HG03097 (cell line): Measurements from ENCODE around the gene RFPL2.
"Not testable (repeated sequence)": the region's sequence is repeated elsewhere in the genome, so short reads cannot be mapped to it uniquely, and the experiment has no call there.

Experiments used
- ATAC-seq: cut with Tn5 transposase; IDR thresholded peaks from one replicate; pipeline ENCODE4 v1.9.1; 2021; ENCODE audit not compliant: unreplicated experiment, low FRiP score

The RFPL2 gene

GRCh38 chr22:32175683-32176644, 28.9 kb downstream of the RFPL2 start:
- no peak for ATAC-seq

GRCh38 chr22:32175115-32175514, 29.8 kb downstream of the RFPL2 start:
- ATAC-seq: no peak

- ATAC-seq: no peak
These were observed 39.2 kb downstream of the RFPL2 start for GRCh38 chr22:32165681-32166080.

GRCh38 chr22:32164075-32164860, 40.6 kb downstream of the RFPL2 start:
- no peak for ATAC-seq

- ATAC-seq: not testable (repeated sequence)
These were observed 44.5 kb downstream of the RFPL2 start for GRCh38 chr22:32160411-32160810.

- no peak for ATAC-seq
These were observed 46.0 kb downstream of the RFPL2 start, which contains the start of gene C22orf42 for GRCh38 chr22:32158712-32159533. TSS of gene C22orf42 (minus strand) at chr22:32159303. CDS start at chr22:32159215, 88 bp downstream.

GRCh38 chr22:32157632-32158031, 47.2 kb downstream of the RFPL2 start:
- ATAC-seq: not testable (repeated sequence)

GRCh38 chr22:32154727-32155126, 50.1 kb downstream of the RFPL2 start:
- ATAC-seq: not testable (repeated sequence)

- ATAC-seq: not testable (repeated sequence)
These were observed 53.2 kb downstream of the RFPL2 start for GRCh38 chr22:32151641-32152040.

- not testable (repeated sequence) for ATAC-seq
These were observed 54.2 kb downstream of the RFPL2 start for GRCh38 chr22:32150647-32151046.

- not testable (repeated sequence) for ATAC-seq
These were observed 56.5 kb downstream of the RFPL2 start for GRCh38 chr22:32148372-32148771.

- ATAC-seq: not testable (repeated sequence)
These were observed 57.7 kb downstream of the RFPL2 start for GRCh38 chr22:32147128-32147527.

- ATAC-seq: no peak
These were observed 60.2 kb downstream of the RFPL2 start for GRCh38 chr22:32144496-32145274.

- no peak for ATAC-seq
These were observed 62.3 kb downstream of the RFPL2 start for GRCh38 chr22:32142600-32142999.

- not testable (repeated sequence) for ATAC-seq
These were observed 64.2 kb downstream of the RFPL2 start for GRCh38 chr22:32140688-32141087.
